Stimulated activated effector memory CD8-positive, alpha-beta T cell treated with anti-CD3 and anti-CD28 coated beads, Interleukin-12 subunit alpha, Interleukin-12 subunit beta, amount 100 ng/mL, for 72 hours (primary cell): ENCODE results near the gene UQCRC1.
A peak's percentile ranks its signal among the peaks of the same experiment; 100 is the strongest.
"Not testable (repeated sequence)": the region's sequence is repeated elsewhere in the genome, so short reads cannot be mapped to it uniquely, and the experiment has no call there.

Experiments used
- ATAC-seq: fragments of 150-1000 bp; cut with Tn5 transposase; 2 replicates; pipeline ENCODE4 v1.10.0; 2021
- DNase-seq, 2 donors: peaks; one replicate each; pipeline ENCODE4 v3.0.0; 2021 to 2022; ENCODE audit warnings: low spot score in 2 of 2
- H3K27ac Mint-ChIP-seq: one replicate; pipeline ENCODE4 v1.8.0; 2022; ENCODE audit warnings: mild to moderate bottlenecking, mixed read lengths
- H3K36me3 Mint-ChIP-seq: one replicate; pipeline ENCODE4 v1.8.0; 2022; ENCODE audit warnings: mild to moderate bottlenecking, mixed read lengths
- H3K4me1 Mint-ChIP-seq: one replicate; pipeline ENCODE4 v1.8.0; 2022; ENCODE audit warnings: mixed read lengths
- H3K4me3 Mint-ChIP-seq: one replicate; pipeline ENCODE4 v1.8.0; 2022; ENCODE audit warnings: mild to moderate bottlenecking, mixed read lengths
- H3K9me3 Mint-ChIP-seq: one replicate; pipeline ENCODE4 v1.8.0; 2022; ENCODE audit warnings: mixed read lengths

UQCRC1 gene

GRCh38 chr3:48563382-48563918 lies 46.0 kb downstream of the UQCRC1 start, which contains the start of gene UCN2:
UCN2 (minus strand) TSS chr3:48563781; CDS start chr3:48563124, 657 bp downstream.
- Mint-ChIP-seq H3K9me3 (no peaks in the 10 kb centered on the region), H3K4me1 (peaks cover 83% of the 10 kb centered on the region), H3K36me3 (peaks cover 4% of the 10 kb centered on the region), H3K4me3 (peak within 1 kb of the TSS; percentile 67), H3K27ac (peak within 1 kb of the TSS; percentile 82)
- DNase-seq (no peak), ATAC-seq (no peak)

GRCh38 chr3:48562367-48563095 lies 46.9 kb downstream of the UQCRC1 start:
- ATAC-seq (no peak), DNase-seq (no peak)
- Mint-ChIP-seq H3K9me3 (no peaks in the 10 kb centered on the region), H3K27ac (peak overlapping the region; percentile 82), H3K4me3 (peak overlapping the region; percentile 67), H3K4me1 (peaks cover 84% of the 10 kb centered on the region), H3K36me3 (peaks cover 11% of the 10 kb centered on the region)

- Mint-ChIP-seq H3K4me1 (peaks cover 79% of the 10 kb centered on the region), H3K36me3 (peaks cover 24% of the 10 kb centered on the region), H3K27ac (peak overlapping the region; percentile 75), H3K9me3 (no peaks in the 10 kb centered on the region), H3K4me3 (peak overlapping the region; percentile 50)
- DNase-seq = no peak
- ATAC-seq = no peak
Measured at GRCh38 chr3:48561045-48561736, 48.3 kb downstream of the UQCRC1 start.

GRCh38 chr3:48560648-48561018 lies 48.8 kb downstream of the UQCRC1 start:
- ATAC-seq (no peak), DNase-seq (no peak)
- Mint-ChIP-seq H3K4me3 (peak overlapping the region; percentile 50), H3K36me3 (peaks cover 29% of the 10 kb centered on the region), H3K4me1 (peaks cover 79% of the 10 kb centered on the region), H3K27ac (peak overlapping the region; percentile 87), H3K9me3 (no peaks in the 10 kb centered on the region)

- Mint-ChIP-seq H3K36me3 (peaks cover 49% of the 10 kb centered on the region), H3K4me3 (peak overlapping the region; percentile 79), H3K9me3 (no peaks in the 10 kb centered on the region), H3K27ac (peak overlapping the region; percentile 87), H3K4me1 (peaks cover 77% of the 10 kb centered on the region)
- ATAC-seq = no peak
- DNase-seq = no peak
Measured at GRCh38 chr3:48558493-48559134, 50.8 kb downstream of the UQCRC1 start.

- Mint-ChIP-seq H3K36me3 (peaks cover 65% of the 10 kb centered on the region), H3K9me3 (no peaks in the 10 kb centered on the region), H3K4me3 (peak within 1 kb of the TSS; percentile 79), H3K27ac (peak within 1 kb of the TSS; percentile 87), H3K4me1 (peaks cover 67% of the 10 kb centered on the region)
- DNase-seq (peak; percentile 97 to 100), ATAC-seq (peak; percentile 92)
Measured at GRCh38 chr3:48556796-48557626, 52.4 kb downstream of the UQCRC1 start, which contains the start of gene PFKFB4. PFKFB4 (minus strand) TSS chr3:48556803; CDS start chr3:48556777, 26 bp downstream.

- no peak for DNase-seq
- Mint-ChIP-seq H3K4me1 (peaks cover 62% of the 10 kb centered on the region), H3K27ac (peak overlapping the region; percentile 87), H3K36me3 (peaks cover 74% of the 10 kb centered on the region), H3K4me3 (peak overlapping the region; percentile 79), H3K9me3 (no peaks in the 10 kb centered on the region)
- ATAC-seq = no peak
Measured at GRCh38 chr3:48555949-48556795, 53.3 kb downstream of the UQCRC1 start.

GRCh38 chr3:48555231-48555948 lies 54.1 kb downstream of the UQCRC1 start:
- peak overlapping the region; percentile 79 for H3K4me3 Mint-ChIP-seq
- peak overlapping the region; percentile 56 for H3K27ac Mint-ChIP-seq
- ATAC-seq (no peak), DNase-seq (no peak)
- peaks cover 82% of the 10 kb centered on the region for H3K36me3 Mint-ChIP-seq
- H3K4me1 Mint-ChIP-seq = peaks cover 62% of the 10 kb centered on the region
- H3K9me3 Mint-ChIP-seq = no peaks in the 10 kb centered on the region

- Mint-ChIP-seq H3K4me3 (peak overlapping the region; percentile 79), H3K9me3 (no peaks in the 10 kb centered on the region), H3K36me3 (peaks cover 94% of the 10 kb centered on the region), H3K27ac (no peak overlapping the region), H3K4me1 (peaks cover 52% of the 10 kb centered on the region)
- ATAC-seq (no peak), DNase-seq (no peak)
Measured at GRCh38 chr3:48553886-48554845, 55.3 kb downstream of the UQCRC1 start.

GRCh38 chr3:48553361-48553760 lies 56.1 kb downstream of the UQCRC1 start:
- Mint-ChIP-seq H3K4me1 (peaks cover 44% of the 10 kb centered on the region), H3K4me3 (no peak overlapping the region), H3K27ac (no peak overlapping the region), H3K36me3 (peaks cover 97% of the 10 kb centered on the region), H3K9me3 (no peaks in the 10 kb centered on the region)
- DNase-seq = no peak
- ATAC-seq = no peak

- peaks cover 99% of the 10 kb centered on the region for H3K36me3 Mint-ChIP-seq
- H3K4me3 Mint-ChIP-seq = no peak overlapping the region
- no peaks in the 10 kb centered on the region for H3K9me3 Mint-ChIP-seq
- no peak for ATAC-seq
- DNase-seq = no peak
- no peak overlapping the region for H3K27ac Mint-ChIP-seq
- H3K4me1 Mint-ChIP-seq = peaks cover 38% of the 10 kb centered on the region
Measured at GRCh38 chr3:48552111-48552951, 57.1 kb downstream of the UQCRC1 start.

GRCh38 chr3:48551651-48552050 lies 57.8 kb downstream of the UQCRC1 start:
- not testable (repeated sequence) for DNase-seq, H3K9me3 Mint-ChIP-seq, H3K4me3 Mint-ChIP-seq, ATAC-seq, H3K27ac Mint-ChIP-seq
- Mint-ChIP-seq H3K36me3 (peaks cover 99% of the 10 kb centered on the region), H3K4me1 (peaks cover 34% of the 10 kb centered on the region)
